Measurements from ENCODE around the gene ATXN1.
"Not testable (repeated sequence)": the region's sequence is repeated elsewhere in the genome, so short reads cannot be mapped to it uniquely, and the experiment has no call there.

Gene ATXN1

DNA sequence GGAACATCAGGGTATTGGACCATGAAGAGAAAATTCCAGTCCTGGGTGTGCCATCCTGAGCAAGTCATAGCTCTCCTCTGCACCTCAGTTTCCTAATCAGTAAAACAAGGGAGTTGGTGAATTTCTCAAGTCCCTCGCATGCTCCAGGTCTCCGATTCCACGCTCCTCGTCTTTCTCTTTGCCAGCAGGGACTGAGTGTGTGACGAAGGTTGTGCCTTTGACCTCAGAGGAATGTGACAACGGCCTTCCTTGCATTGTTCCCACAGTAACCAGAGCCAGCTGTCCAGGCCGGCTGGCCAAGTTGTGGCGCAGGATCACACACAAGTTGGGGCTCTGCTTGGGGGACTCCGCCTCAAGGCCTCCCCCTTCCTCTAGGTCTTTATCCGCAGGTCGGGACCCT, 217.3 kb downstream of the ATXN1 start:
- no peak overlapping the region for H3K27ac Mint-ChIP-seq
- H3K9me3 Mint-ChIP-seq (ENCODE audit: low read depth), result no peaks in the 10 kb centered on the region
- H3K36me3 Mint-ChIP-seq, result peaks cover 17% of the 10 kb centered on the region
- H3K4me1 Mint-ChIP-seq (ENCODE audit: low read depth), result peaks cover 17% of the 10 kb centered on the region
- H3K27me3 Mint-ChIP-seq, result no peaks in the 10 kb centered on the region
- no peak overlapping the region for H3K4me3 Mint-ChIP-seq

DNA sequence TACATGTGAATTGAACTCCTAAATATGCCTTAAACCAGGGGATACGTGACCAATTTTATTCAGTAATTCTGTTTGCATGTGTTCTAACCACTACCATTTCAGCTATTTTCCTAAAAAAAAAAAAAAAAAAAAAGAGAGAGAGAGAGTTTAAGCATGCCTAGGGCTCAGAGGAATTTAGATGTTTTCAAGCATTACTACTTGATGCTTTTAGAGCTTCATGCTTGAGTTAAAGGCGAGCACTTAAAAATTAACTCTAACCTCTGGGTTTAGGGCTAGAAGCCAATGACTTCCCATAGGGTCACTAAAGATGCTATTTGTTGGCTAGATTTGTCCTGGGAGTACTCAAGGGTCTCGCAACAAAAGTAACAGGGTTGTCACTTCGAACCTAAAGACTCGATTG, 217.7 kb downstream of the ATXN1 start:
- no peak overlapping the region for H3K27ac Mint-ChIP-seq
- no peak overlapping the region for H3K4me3 Mint-ChIP-seq
- peaks cover 19% of the 10 kb centered on the region for H3K36me3 Mint-ChIP-seq
- no peaks in the 10 kb centered on the region for H3K27me3 Mint-ChIP-seq
- H3K9me3 Mint-ChIP-seq (ENCODE audit: low read depth), result no peaks in the 10 kb centered on the region
- H3K4me1 Mint-ChIP-seq (ENCODE audit: low read depth), result peaks cover 18% of the 10 kb centered on the region

DNA sequence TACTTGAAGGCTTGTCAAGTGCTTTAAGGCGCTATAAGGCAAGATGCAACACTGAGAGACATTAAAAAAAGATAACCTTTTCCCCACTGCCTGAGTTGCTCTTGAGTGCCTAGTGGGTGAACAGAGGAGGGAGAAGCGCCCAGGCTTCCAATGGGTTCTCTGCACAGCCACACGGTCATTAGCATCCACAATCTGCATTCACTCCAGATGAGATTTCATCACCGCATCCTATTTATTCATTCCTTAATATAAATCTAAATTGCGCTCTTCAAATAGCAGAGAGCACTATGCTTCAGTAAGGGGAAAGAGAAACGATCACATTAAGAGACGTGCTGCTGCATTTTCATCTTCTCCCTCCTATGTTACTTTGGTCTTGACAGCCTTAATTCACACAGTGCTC, 219.2 kb downstream of the ATXN1 start:
- Mint-ChIP-seq H3K27me3 (no peaks in the 10 kb centered on the region), H3K4me1 (ENCODE audit: low read depth) (peaks cover 18% of the 10 kb centered on the region), H3K36me3 (peaks cover 19% of the 10 kb centered on the region), H3K4me3 (no peak overlapping the region), H3K9me3 (ENCODE audit: low read depth) (no peaks in the 10 kb centered on the region), H3K27ac (no peak overlapping the region)

DNA sequence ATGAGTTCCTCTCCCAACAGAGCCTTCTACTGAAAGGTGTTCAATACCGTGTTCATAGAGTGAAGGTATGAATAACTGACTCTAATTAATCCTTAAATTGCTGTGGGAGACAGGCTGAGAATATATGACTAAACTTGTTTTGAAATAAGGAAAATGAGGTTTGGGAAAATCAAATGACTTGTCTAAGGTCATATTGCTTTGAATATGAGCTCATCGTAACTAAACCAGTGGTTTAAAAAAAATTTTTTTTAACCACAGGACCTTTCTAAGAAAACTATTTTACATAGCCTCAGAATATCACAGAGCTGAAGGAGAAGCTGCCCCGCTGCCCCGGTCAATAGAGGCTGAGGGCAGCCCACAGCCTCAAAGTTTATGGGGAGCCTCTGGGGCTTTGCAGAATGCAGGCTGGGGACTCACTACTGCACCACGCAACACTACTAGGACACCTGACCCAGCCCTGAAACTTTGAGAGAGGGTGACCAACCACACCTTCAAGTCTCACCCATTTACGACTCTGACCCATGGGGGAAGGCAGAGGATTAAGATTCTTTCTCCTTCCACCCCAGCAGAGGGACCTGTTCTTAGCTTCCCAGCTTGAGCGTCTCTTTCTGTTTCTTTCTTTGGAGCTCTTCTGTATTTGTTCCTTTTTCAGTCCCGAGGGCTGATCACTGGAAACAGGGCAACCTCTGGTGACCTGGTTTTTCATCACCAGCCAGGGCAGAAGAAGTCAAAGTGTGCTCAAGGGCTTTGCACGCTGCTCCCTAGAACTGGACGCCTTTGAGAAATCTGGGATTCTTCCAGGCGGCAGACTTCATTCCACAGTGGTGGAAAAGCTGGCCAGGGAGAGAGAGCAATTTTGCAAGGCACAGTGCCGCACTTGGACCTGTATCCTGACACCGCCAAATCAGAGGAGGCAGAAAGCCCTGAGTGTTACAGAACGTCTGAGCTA, 220.2 kb downstream of the ATXN1 start:
- no peaks in the 10 kb centered on the region for H3K9me3 Mint-ChIP-seq (ENCODE audit: low read depth)
- peaks cover 15% of the 10 kb centered on the region for H3K36me3 Mint-ChIP-seq
- no peak overlapping the region for H3K4me3 Mint-ChIP-seq
- no peaks in the 10 kb centered on the region for H3K27me3 Mint-ChIP-seq
- H3K4me1 Mint-ChIP-seq (ENCODE audit: low read depth), result peaks cover 18% of the 10 kb centered on the region
- peak overlapping the region; percentile 41 for H3K27ac Mint-ChIP-seq

DNA sequence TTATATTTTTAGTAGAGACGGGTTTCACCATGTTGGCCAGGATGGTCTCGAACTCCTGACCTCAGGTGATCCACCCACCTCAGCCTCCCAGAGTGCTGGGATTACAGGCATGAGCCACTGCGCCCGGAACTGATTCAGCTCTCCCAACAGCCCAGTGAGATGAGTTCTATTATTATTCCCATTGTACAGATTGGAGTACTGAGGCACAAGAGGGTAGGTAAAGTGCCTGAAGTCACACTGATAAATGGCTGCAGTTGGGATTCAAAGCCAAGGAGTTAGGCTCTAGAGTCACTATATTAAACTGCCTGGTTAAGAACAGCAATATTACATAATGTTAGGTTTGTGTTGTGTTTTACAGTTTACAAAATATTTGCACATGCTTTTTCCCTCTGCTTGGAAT, 220.9 kb downstream of the ATXN1 start:
- peak overlapping the region; percentile 41 for H3K27ac Mint-ChIP-seq
- H3K4me3 Mint-ChIP-seq; H3K27me3 Mint-ChIP-seq; H3K9me3 Mint-ChIP-seq (ENCODE audit: low read depth): not testable (repeated sequence)
- H3K4me1 Mint-ChIP-seq (ENCODE audit: low read depth), result peaks cover 18% of the 10 kb centered on the region
- peaks cover 10% of the 10 kb centered on the region for H3K36me3 Mint-ChIP-seq

DNA sequence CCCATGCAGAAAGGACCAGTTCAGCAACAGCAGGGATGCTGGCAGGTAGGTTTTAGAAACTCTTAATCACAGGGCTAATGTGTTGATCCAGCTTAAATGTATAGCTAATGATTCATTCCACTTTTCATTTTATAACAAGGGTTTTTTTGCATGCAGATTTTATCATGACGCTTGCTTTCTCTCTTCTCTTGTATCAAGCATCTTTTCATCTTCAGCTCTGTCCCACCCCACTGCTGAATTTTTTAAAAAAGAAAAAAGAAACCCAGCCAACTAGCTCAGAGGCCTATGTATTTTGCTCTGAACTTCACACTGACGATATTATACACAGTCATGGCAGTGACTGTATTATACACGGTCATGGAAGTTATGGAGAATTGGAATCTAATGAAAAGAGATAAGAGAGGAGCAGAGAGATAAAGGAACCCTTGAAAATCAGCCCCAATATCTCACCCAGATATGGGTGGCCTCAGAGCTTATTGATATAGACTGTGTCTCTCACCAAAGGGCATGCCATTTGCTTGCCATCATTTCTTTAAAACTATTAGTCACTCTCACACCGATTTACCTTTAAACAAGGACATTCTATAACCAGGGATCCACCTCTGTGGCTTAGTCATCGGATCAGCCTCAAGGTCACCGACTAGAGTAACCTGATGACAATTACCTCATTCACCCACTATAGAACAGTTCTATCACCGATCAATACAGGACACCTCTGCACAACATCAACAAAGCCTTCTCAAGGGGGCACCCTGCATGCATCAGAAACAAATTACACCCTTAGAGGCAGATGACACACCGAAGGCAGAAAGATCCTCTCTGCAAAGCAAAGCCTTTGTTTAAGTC, 222.0 kb downstream of the ATXN1 start:
- peaks cover 24% of the 10 kb centered on the region for H3K4me1 Mint-ChIP-seq (ENCODE audit: low read depth)
- peak overlapping the region; percentile 36 for H3K27ac Mint-ChIP-seq
- no peaks in the 10 kb centered on the region for H3K9me3 Mint-ChIP-seq (ENCODE audit: low read depth)
- H3K36me3 Mint-ChIP-seq, result peaks cover 4% of the 10 kb centered on the region
- H3K27me3 Mint-ChIP-seq, result no peaks in the 10 kb centered on the region
- H3K4me3 Mint-ChIP-seq, result no peak overlapping the region

DNA sequence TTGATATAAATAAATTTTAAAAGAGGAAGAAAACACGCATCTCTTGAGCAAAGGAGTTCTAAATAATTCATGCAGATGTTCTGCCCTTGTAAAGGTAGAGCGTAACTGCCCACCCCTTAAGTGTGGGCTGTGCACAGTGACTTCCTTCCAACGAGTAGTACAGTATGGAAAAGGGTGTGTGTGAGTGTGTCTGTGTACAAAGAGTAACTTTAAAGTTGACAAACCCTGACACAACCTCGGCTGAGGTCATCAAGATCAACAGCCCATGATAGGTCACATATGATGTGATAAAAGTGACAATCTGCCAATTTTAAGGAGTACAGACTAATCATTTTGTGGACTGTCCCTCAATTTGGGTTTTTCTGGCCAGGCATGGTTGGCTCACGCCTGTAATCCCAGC, 225.7 kb downstream of the ATXN1 start:
- Mint-ChIP-seq H3K4me3 (no peak overlapping the region), H3K36me3 (peaks cover 13% of the 10 kb centered on the region), H3K27me3 (no peaks in the 10 kb centered on the region), H3K9me3 (ENCODE audit: low read depth) (no peaks in the 10 kb centered on the region), H3K4me1 (ENCODE audit: low read depth) (peaks cover 38% of the 10 kb centered on the region), H3K27ac (no peak overlapping the region)

DNA sequence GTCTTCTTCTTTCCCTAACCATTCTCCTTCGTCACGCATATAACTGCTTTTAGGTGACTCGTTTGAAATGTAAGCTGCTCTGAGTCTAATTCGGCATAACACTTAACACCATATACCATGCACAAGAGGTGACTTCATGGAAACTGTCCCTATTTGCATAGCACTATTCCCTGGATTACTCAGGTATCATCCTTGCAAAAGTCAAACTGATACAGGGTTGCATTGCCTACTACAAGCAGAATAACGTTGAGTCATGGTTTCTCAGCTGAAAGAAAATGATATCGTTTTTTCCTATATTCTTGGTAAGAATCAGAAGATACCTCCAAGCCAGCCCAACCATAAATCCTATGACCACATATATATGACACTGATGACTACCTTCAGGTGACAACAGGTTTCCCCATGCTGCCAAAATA, 227.5 kb downstream of the ATXN1 start:
- Mint-ChIP-seq H3K9me3 (ENCODE audit: low read depth) (no peaks in the 10 kb centered on the region), H3K27ac (peak overlapping the region; percentile 58), H3K27me3 (no peaks in the 10 kb centered on the region), H3K4me1 (ENCODE audit: low read depth) (peaks cover 25% of the 10 kb centered on the region), H3K36me3 (peaks cover 11% of the 10 kb centered on the region), H3K4me3 (no peak overlapping the region)

DNA sequence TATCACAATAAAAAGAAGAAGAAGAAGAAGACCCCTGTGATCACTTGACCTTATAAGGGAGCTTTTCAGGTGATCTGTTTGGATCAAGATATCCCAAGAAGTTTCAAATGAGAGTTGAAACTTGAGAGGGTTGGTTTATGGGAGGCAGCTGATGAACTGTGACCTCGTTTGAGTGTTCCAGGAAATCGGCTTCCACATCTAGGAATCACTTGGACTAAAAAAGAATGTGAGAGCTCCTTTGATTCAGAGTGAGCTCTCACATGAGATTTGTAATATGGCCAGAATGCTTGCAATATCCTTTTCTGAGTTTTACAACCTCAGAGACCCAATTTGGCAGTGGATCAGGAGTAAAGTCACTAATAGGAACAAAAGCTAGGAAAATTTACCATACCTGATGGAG, 228.1 kb downstream of the ATXN1 start:
- peaks cover 25% of the 10 kb centered on the region for H3K4me1 Mint-ChIP-seq (ENCODE audit: low read depth)
- no peaks in the 10 kb centered on the region for H3K27me3 Mint-ChIP-seq
- peaks cover 11% of the 10 kb centered on the region for H3K36me3 Mint-ChIP-seq
- peak overlapping the region; percentile 58 for H3K27ac Mint-ChIP-seq
- no peak overlapping the region for H3K4me3 Mint-ChIP-seq
- no peaks in the 10 kb centered on the region for H3K9me3 Mint-ChIP-seq (ENCODE audit: low read depth)

DNA sequence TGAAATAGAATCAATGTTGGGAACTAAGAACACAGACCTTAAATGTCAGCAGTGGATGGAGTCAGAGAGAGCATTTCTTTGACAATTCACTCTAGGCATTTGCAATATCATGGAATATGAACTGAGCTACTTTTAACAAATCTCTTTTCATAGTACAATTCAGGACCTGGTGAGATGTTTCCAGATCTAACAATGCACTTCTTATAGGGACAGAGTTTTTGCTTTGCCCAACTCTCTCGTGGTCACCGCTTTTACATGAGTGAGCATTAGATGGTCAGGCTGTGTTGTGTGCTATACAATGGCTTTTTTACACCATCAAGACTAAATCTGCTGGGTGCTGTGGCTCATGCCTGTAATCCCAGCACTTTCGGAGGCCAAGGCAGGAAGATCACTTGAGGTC, 233.6 kb downstream of the ATXN1 start:
- H3K9me3 Mint-ChIP-seq (ENCODE audit: low read depth), result peaks cover 4% of the 10 kb centered on the region
- H3K4me1 Mint-ChIP-seq (ENCODE audit: low read depth), result peaks cover 18% of the 10 kb centered on the region
- H3K27ac Mint-ChIP-seq, result no peak overlapping the region
- no peak overlapping the region for H3K4me3 Mint-ChIP-seq
- peaks cover 25% of the 10 kb centered on the region for H3K36me3 Mint-ChIP-seq
- no peaks in the 10 kb centered on the region for H3K27me3 Mint-ChIP-seq

DNA sequence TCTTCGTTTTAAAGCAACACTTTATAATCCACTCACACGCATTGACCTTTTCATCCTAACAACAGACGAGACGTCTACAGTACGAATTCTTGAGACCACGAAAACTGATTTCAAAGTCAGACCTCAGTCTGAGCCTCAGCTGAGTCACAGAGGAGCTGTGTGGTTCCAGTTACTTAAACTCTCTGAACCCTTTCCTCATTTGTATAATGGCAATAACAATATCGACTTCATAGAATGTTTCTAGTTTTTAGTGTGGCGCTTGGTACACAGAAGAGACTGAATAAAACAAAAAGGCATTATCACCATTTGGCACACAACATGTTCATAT, 236.9 kb downstream of the ATXN1 start:
- peak overlapping the region; percentile 6 for H3K4me3 Mint-ChIP-seq
- peaks cover 19% of the 10 kb centered on the region for H3K4me1 Mint-ChIP-seq (ENCODE audit: low read depth)
- peaks cover 29% of the 10 kb centered on the region for H3K36me3 Mint-ChIP-seq
- peak overlapping the region; percentile 18 for H3K27ac Mint-ChIP-seq
- no peaks in the 10 kb centered on the region for H3K27me3 Mint-ChIP-seq
- peaks cover 4% of the 10 kb centered on the region for H3K9me3 Mint-ChIP-seq (ENCODE audit: low read depth)

DNA sequence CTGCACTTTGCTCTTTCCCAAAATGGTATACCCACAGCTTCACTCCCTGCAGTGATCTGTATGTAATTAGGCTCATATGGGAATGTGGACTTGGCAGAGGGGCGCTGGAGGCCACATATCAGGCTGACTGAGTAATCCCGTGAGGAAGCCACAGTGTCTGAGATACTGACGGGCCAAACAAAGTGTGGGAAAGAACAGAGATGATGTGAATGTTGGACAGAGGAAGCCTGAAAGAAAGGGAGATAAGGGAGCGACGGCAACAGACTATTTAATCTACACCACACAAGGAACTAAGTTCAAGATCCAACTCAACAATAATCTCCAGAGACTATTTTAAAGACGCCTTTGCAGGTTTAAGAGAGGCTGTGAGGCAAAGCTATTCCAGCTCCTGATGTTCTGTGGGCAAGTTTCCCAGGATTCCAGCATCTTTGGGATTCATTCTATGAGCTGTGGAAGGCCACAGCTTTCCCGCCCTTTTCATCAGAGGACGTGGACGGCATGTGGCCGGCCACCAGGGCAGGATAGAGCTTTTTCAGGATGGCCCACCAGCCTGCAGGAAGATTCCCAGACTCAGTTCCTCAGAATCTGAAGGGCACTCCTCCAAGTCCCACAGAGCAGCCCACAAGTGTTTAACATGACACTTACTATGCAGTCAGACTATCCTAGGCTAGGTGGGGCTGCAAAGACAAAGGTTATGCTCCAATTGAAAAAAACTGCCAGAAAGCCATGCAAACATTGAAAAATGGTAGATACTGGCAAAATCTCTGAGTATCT, 237.5 kb downstream of the ATXN1 start:
- Mint-ChIP-seq H3K27ac (peak overlapping the region; percentile 41), H3K4me3 (peak overlapping the region; percentile 6), H3K36me3 (peaks cover 29% of the 10 kb centered on the region), H3K9me3 (ENCODE audit: low read depth) (peaks cover 4% of the 10 kb centered on the region), H3K4me1 (ENCODE audit: low read depth) (peaks cover 24% of the 10 kb centered on the region), H3K27me3 (no peaks in the 10 kb centered on the region)

DNA sequence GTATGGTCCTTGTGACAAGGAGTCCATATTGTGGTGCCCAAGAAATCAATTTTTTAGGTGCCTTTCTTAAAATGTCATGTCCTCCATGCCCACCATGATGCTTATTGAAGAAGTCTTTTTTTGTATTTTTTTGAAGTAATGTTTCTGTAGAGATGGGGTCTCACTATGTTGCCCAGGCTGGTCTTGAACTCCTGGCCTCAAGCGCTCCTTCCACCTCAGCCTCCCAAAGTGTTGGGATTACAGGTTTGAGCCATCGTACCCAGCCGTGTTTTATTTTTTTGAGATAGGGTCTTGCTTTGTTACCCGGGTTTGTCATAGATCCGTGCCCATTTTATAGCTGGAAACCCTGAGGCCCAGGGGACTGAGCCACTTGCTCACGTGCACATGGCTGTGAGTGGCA, 238.3 kb downstream of the ATXN1 start:
- H3K9me3 Mint-ChIP-seq (ENCODE audit: low read depth), result peaks cover 4% of the 10 kb centered on the region
- H3K27ac Mint-ChIP-seq, result no peak overlapping the region
- H3K36me3 Mint-ChIP-seq, result peaks cover 33% of the 10 kb centered on the region
- no peaks in the 10 kb centered on the region for H3K27me3 Mint-ChIP-seq
- H3K4me3 Mint-ChIP-seq, result no peak overlapping the region
- peaks cover 31% of the 10 kb centered on the region for H3K4me1 Mint-ChIP-seq (ENCODE audit: low read depth)

DNA sequence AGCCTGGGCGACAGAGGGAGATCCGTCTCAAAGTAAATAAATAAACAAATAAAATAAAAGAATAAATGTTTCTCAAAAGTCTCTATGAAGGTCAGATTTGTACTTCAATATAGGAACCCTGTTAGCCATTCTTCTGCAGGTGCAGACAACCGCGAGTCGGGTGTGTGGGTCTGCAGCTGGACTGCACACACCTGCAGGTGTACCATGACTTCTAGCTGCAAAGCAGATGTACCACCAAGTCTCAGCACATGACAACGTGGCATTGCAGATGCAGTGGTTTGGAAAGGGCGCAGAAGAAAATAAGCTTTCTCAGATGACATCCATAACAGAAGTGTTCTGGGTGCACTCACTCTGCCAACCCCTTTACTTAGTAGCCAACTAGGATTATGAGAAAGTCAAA, 239.7 kb downstream of the ATXN1 start:
- no peak overlapping the region for H3K27ac Mint-ChIP-seq
- peaks cover 38% of the 10 kb centered on the region for H3K4me1 Mint-ChIP-seq (ENCODE audit: low read depth)
- H3K4me3 Mint-ChIP-seq, result no peak overlapping the region
- no peaks in the 10 kb centered on the region for H3K27me3 Mint-ChIP-seq
- H3K9me3 Mint-ChIP-seq (ENCODE audit: low read depth), result peaks cover 4% of the 10 kb centered on the region
- peaks cover 36% of the 10 kb centered on the region for H3K36me3 Mint-ChIP-seq

Measured in activated naive CD8-positive, alpha-beta T cell (primary cell).